Measurements from ENCODE around the gene SLMAP.

SLMAP gene

GRCh38 chr3:57770009-57770827 is 14.1 kb downstream of the SLMAP start:
- H3K27me3 ChIP-seq (replicated peaks; ENCODE audit: control insufficient read depth, insufficient read depth, low read length, poor library complexity, severe bottlenecking): no peaks in the 10 kb centered on the region
- H3K4me3 ChIP-seq (ENCODE audit: insufficient read depth, low read depth, low read length, poor library complexity, severe bottlenecking): no peak overlapping the region
- no peaks in the 10 kb centered on the region for H3K9me3 ChIP-seq (ENCODE audit: control insufficient read depth, low read length)
- no peak for DNase-seq
- H3K27ac ChIP-seq (ENCODE audit: insufficient read depth, low read length, poor library complexity, severe bottlenecking): no peak overlapping the region
- H3K36me3 ChIP-seq (ENCODE audit: control insufficient read depth, insufficient read depth, low read length): no peaks in the 10 kb centered on the region
- H3K4me1 ChIP-seq (ENCODE audit: control insufficient read depth, insufficient read depth, low read length, poor library complexity, severe bottlenecking): no peaks in the 10 kb centered on the region

- no peaks in the 10 kb centered on the region for H3K9me3 ChIP-seq (ENCODE audit: control insufficient read depth, low read length)
- peaks cover 3% of the 10 kb centered on the region for H3K36me3 ChIP-seq (ENCODE audit: control insufficient read depth, insufficient read depth, low read length)
- no peaks in the 10 kb centered on the region for H3K4me1 ChIP-seq (ENCODE audit: control insufficient read depth, insufficient read depth, low read length, poor library complexity, severe bottlenecking)
- no peak overlapping the region for H3K4me3 ChIP-seq (ENCODE audit: insufficient read depth, low read depth, low read length, poor library complexity, severe bottlenecking)
- DNase-seq: no peak
- no peaks in the 10 kb centered on the region for H3K27me3 ChIP-seq (replicated peaks; ENCODE audit: control insufficient read depth, insufficient read depth, low read length, poor library complexity, severe bottlenecking)
- H3K27ac ChIP-seq (ENCODE audit: insufficient read depth, low read length, poor library complexity, severe bottlenecking): no peak overlapping the region
These were observed 16.1 kb downstream of the SLMAP start for GRCh38 chr3:57772251-57772650.

- no peak for DNase-seq
- Histone ChIP-seq H3K27me3 (replicated peaks; ENCODE audit: control insufficient read depth, insufficient read depth, low read length, poor library complexity, severe bottlenecking) (no peaks in the 10 kb centered on the region), H3K4me3 (ENCODE audit: insufficient read depth, low read depth, low read length, poor library complexity, severe bottlenecking) (no peak overlapping the region), H3K27ac (ENCODE audit: insufficient read depth, low read length, poor library complexity, severe bottlenecking) (no peak overlapping the region), H3K36me3 (ENCODE audit: control insufficient read depth, insufficient read depth, low read length) (peaks cover 3% of the 10 kb centered on the region), H3K4me1 (ENCODE audit: control insufficient read depth, insufficient read depth, low read length, poor library complexity, severe bottlenecking) (no peaks in the 10 kb centered on the region), H3K9me3 (ENCODE audit: control insufficient read depth, low read length) (no peaks in the 10 kb centered on the region)
These were observed 21.7 kb downstream of the SLMAP start for GRCh38 chr3:57777774-57778173.

GRCh38 chr3:57778494-57778893 is 22.4 kb downstream of the SLMAP start:
- Histone ChIP-seq H3K9me3 (ENCODE audit: control insufficient read depth, low read length) (no peaks in the 10 kb centered on the region), H3K27ac (ENCODE audit: insufficient read depth, low read length, poor library complexity, severe bottlenecking) (no peak overlapping the region), H3K36me3 (ENCODE audit: control insufficient read depth, insufficient read depth, low read length) (peaks cover 3% of the 10 kb centered on the region), H3K4me3 (ENCODE audit: insufficient read depth, low read depth, low read length, poor library complexity, severe bottlenecking) (no peak overlapping the region), H3K27me3 (replicated peaks; ENCODE audit: control insufficient read depth, insufficient read depth, low read length, poor library complexity, severe bottlenecking) (no peaks in the 10 kb centered on the region), H3K4me1 (ENCODE audit: control insufficient read depth, insufficient read depth, low read length, poor library complexity, severe bottlenecking) (no peaks in the 10 kb centered on the region)
- DNase-seq: no peak

- H3K4me1 ChIP-seq (ENCODE audit: control insufficient read depth, insufficient read depth, low read length, poor library complexity, severe bottlenecking): peaks cover 5% of the 10 kb centered on the region
- H3K27me3 ChIP-seq (replicated peaks; ENCODE audit: control insufficient read depth, insufficient read depth, low read length, poor library complexity, severe bottlenecking): no peaks in the 10 kb centered on the region
- no peak overlapping the region for H3K27ac ChIP-seq (ENCODE audit: insufficient read depth, low read length, poor library complexity, severe bottlenecking)
- no peak for DNase-seq
- peaks cover 3% of the 10 kb centered on the region for H3K36me3 ChIP-seq (ENCODE audit: control insufficient read depth, insufficient read depth, low read length)
- H3K4me3 ChIP-seq (ENCODE audit: insufficient read depth, low read depth, low read length, poor library complexity, severe bottlenecking): no peak overlapping the region
- H3K9me3 ChIP-seq (ENCODE audit: control insufficient read depth, low read length): no peaks in the 10 kb centered on the region
These were observed 23.6 kb downstream of the SLMAP start for GRCh38 chr3:57779666-57780065.

GRCh38 chr3:57783186-57784088 is 27.3 kb downstream of the SLMAP start:
- no peak for DNase-seq
- H3K27me3 ChIP-seq (replicated peaks; ENCODE audit: control insufficient read depth, insufficient read depth, low read length, poor library complexity, severe bottlenecking): no peaks in the 10 kb centered on the region

GRCh38 chr3:57784089-57784735 is 28.1 kb downstream of the SLMAP start:
- H3K27me3 ChIP-seq (replicated peaks; ENCODE audit: control insufficient read depth, insufficient read depth, low read length, poor library complexity, severe bottlenecking): no peaks in the 10 kb centered on the region
- H3K4me1 ChIP-seq (ENCODE audit: control insufficient read depth, insufficient read depth, low read length, poor library complexity, severe bottlenecking): peaks cover 8% of the 10 kb centered on the region
- no peaks in the 10 kb centered on the region for H3K9me3 ChIP-seq (ENCODE audit: control insufficient read depth, low read length)
- H3K36me3 ChIP-seq (ENCODE audit: control insufficient read depth, insufficient read depth, low read length): no peaks in the 10 kb centered on the region
- no peak overlapping the region for H3K4me3 ChIP-seq (ENCODE audit: insufficient read depth, low read depth, low read length, poor library complexity, severe bottlenecking)
- H3K27ac ChIP-seq (ENCODE audit: insufficient read depth, low read length, poor library complexity, severe bottlenecking): no peak overlapping the region
- no peak for DNase-seq

More at GRCh38 chr3:57783186-57784088, 27.3 kb downstream of the SLMAP start:
- Histone ChIP-seq H3K9me3 (ENCODE audit: control insufficient read depth, low read length) (no peaks in the 10 kb centered on the region), H3K36me3 (ENCODE audit: control insufficient read depth, insufficient read depth, low read length) (no peaks in the 10 kb centered on the region), H3K27ac (ENCODE audit: insufficient read depth, low read length, poor library complexity, severe bottlenecking) (no peak overlapping the region), H3K4me3 (ENCODE audit: insufficient read depth, low read depth, low read length, poor library complexity, severe bottlenecking) (no peak overlapping the region), H3K4me1 (ENCODE audit: control insufficient read depth, insufficient read depth, low read length, poor library complexity, severe bottlenecking) (peaks cover 8% of the 10 kb centered on the region)

- Histone ChIP-seq H3K27me3 (replicated peaks; ENCODE audit: control insufficient read depth, insufficient read depth, low read length, poor library complexity, severe bottlenecking) (no peaks in the 10 kb centered on the region), H3K4me1 (ENCODE audit: control insufficient read depth, insufficient read depth, low read length, poor library complexity, severe bottlenecking) (peaks cover 8% of the 10 kb centered on the region), H3K36me3 (ENCODE audit: control insufficient read depth, insufficient read depth, low read length) (no peaks in the 10 kb centered on the region), H3K27ac (ENCODE audit: insufficient read depth, low read length, poor library complexity, severe bottlenecking) (no peak overlapping the region), H3K4me3 (ENCODE audit: insufficient read depth, low read depth, low read length, poor library complexity, severe bottlenecking) (no peak overlapping the region), H3K9me3 (ENCODE audit: control insufficient read depth, low read length) (no peaks in the 10 kb centered on the region)
- no peak for DNase-seq
These were observed 29.3 kb downstream of the SLMAP start for GRCh38 chr3:57785446-57785845.

- Histone ChIP-seq H3K9me3 (ENCODE audit: control insufficient read depth, low read length) (no peaks in the 10 kb centered on the region), H3K27me3 (replicated peaks; ENCODE audit: control insufficient read depth, insufficient read depth, low read length, poor library complexity, severe bottlenecking) (no peaks in the 10 kb centered on the region), H3K36me3 (ENCODE audit: control insufficient read depth, insufficient read depth, low read length) (no peaks in the 10 kb centered on the region), H3K4me3 (ENCODE audit: insufficient read depth, low read depth, low read length, poor library complexity, severe bottlenecking) (no peak overlapping the region), H3K4me1 (ENCODE audit: control insufficient read depth, insufficient read depth, low read length, poor library complexity, severe bottlenecking) (peaks cover 8% of the 10 kb centered on the region), H3K27ac (ENCODE audit: insufficient read depth, low read length, poor library complexity, severe bottlenecking) (no peak overlapping the region)
- no peak for DNase-seq
These were observed 31.9 kb downstream of the SLMAP start for GRCh38 chr3:57787867-57788623.

All from effector memory CD4-positive, alpha-beta T cell (primary cell).